Activated naive CD4-positive, alpha-beta T cell treated with anti-CD3 and anti-CD28 coated beads, Interleukin-2, amount 50 U/mL, for 16 hours (primary cell): Measurements from ENCODE around the gene NUP210.
"Not testable (repeated sequence)": the region's sequence is repeated elsewhere in the genome, so short reads cannot be mapped to it uniquely, and the experiment has no call there.

Experiments
- DNase-seq: peaks from one replicate; pipeline ENCODE4 v3.0.0-alpha.2; 2020

NUP210 gene

GRCh38 chr3:13405614-13406013 lies 14.5 kb downstream of the NUP210 start:
- no peak for DNase-seq

GRCh38 chr3:13404626-13405452 lies 15.3 kb downstream of the NUP210 start:
- DNase-seq, result no peak

GRCh38 chr3:13403847-13404246 lies 16.3 kb downstream of the NUP210 start:
- DNase-seq, result no peak

- no peak for DNase-seq
Observed at GRCh38 chr3:13403213-13403819, 16.8 kb downstream of the NUP210 start.

- no peak for DNase-seq
Observed at GRCh38 chr3:13401149-13401548, 19.0 kb downstream of the NUP210 start.

GRCh38 chr3:13400114-13400673 lies 19.9 kb downstream of the NUP210 start:
- DNase-seq, result no peak

GRCh38 chr3:13399603-13400002 lies 20.5 kb downstream of the NUP210 start:
- DNase-seq, result no peak

- DNase-seq, result no peak
Observed at GRCh38 chr3:13397316-13397715, 22.8 kb downstream of the NUP210 start.

GRCh38 chr3:13394363-13394762 lies 25.8 kb downstream of the NUP210 start:
- DNase-seq, result no peak

GRCh38 chr3:13393427-13394360 lies 26.4 kb downstream of the NUP210 start:
- DNase-seq, result no peak

GRCh38 chr3:13391308-13391707 lies 28.8 kb downstream of the NUP210 start:
- DNase-seq, result no peak

GRCh38 chr3:13389378-13389777 lies 30.7 kb downstream of the NUP210 start:
- DNase-seq, result no peak

GRCh38 chr3:13388816-13389215 lies 31.3 kb downstream of the NUP210 start:
- DNase-seq, result no peak

- DNase-seq, result no peak
Observed at GRCh38 chr3:13385373-13385965, 34.7 kb downstream of the NUP210 start.

- no peak for DNase-seq
Observed at GRCh38 chr3:13380971-13381370, 39.2 kb downstream of the NUP210 start.

- no peak for DNase-seq
Observed at GRCh38 chr3:13379201-13379830, 40.8 kb downstream of the NUP210 start.

- DNase-seq, result no peak
Observed at GRCh38 chr3:13378155-13378554, 42.0 kb downstream of the NUP210 start.

GRCh38 chr3:13377741-13378140 lies 42.4 kb downstream of the NUP210 start:
- not testable (repeated sequence) for DNase-seq

- DNase-seq, result no peak
Observed at GRCh38 chr3:13377021-13377420, 43.1 kb downstream of the NUP210 start.

- DNase-seq, result no peak
Observed at GRCh38 chr3:13376091-13376490, 44.0 kb downstream of the NUP210 start.

- DNase-seq, result no peak
Observed at GRCh38 chr3:13375464-13375863, 44.7 kb downstream of the NUP210 start.

- no peak for DNase-seq
Observed at GRCh38 chr3:13373975-13374586, 46.0 kb downstream of the NUP210 start.
